HG03095 (cell line): ENCODE results near the gene TC2N.
"Not testable (repeated sequence)": the region's sequence is repeated elsewhere in the genome, so short reads cannot be mapped to it uniquely, and the experiment has no call there.

Source experiments
- ATAC-seq: cut with Tn5 transposase; IDR thresholded peaks from one replicate; pipeline ENCODE4 v1.9.1; 2021; ENCODE audit warnings: moderate library complexity; ENCODE audit not compliant: unreplicated experiment

Gene TC2N

DNA sequence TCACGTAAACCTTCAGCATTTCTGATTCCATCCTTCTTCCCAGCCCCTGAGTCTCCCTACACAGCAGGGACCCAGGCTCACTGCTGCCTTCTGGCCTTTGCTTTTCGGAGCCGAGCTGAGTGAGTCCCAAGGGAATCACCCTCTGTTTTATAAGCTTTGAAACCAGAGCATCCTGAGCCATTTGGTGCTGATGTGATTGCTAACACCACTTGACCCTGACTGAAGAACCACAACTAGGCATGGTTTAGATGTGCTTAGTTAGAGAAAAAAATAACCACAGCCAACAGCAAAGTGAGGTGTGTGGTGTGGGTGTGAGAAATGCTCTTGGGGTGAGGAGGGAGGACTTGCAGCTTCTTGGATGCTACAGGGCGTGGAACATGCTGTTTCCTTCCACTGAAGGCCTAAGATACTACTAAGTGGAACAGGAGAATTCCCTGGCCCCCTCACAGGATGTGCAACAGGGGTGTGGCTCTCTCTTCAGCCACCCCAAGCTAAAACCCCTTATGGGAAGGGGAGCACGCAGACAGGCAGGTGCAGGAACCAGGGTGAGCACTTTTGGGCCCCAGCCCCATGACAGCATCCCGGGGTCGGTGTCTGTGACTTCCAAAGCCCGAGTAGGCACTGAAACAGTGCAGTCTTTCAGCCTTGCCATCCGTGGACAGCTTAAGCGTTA lies at the start of gene TC2N:
Gene TC2N, minus strand, starts transcription at position 221 of the 673 bp plus-strand sequence. CDS start 53,767 bp downstream, outside the sequence.
- no peak for ATAC-seq

- no peak for ATAC-seq
Observed at GRCh38 chr14:91912035-91912434, 44.7 kb upstream of the TC2N start.

DNA sequence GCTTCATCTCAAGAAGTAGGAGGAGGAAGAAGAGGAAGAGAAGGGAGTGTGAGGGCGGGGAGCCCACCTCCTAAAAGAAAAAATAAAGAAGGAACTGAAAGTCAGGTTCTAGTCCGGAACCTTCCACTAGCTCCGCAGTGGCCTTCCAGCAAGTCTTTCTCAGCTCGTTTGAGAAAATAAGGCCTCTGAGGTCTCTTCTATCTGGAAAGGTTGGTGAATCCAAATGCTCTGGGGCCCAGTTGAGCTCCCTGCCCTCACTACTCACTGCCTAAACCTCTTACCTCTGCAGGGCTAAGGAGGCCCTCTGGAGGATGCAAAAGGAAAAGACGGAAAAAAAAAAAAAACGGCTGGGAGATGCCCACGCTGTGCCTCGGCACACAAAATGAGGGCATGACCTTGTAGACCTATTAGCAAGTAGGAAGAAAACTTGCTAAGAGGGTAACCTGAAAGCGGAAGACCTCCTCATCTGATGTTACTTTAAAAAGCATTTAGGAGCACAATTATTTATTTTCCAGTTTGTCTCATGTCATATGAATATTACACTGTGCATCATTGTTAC lies 44.2 kb upstream of the TC2N start:
- no peak for ATAC-seq

DNA sequence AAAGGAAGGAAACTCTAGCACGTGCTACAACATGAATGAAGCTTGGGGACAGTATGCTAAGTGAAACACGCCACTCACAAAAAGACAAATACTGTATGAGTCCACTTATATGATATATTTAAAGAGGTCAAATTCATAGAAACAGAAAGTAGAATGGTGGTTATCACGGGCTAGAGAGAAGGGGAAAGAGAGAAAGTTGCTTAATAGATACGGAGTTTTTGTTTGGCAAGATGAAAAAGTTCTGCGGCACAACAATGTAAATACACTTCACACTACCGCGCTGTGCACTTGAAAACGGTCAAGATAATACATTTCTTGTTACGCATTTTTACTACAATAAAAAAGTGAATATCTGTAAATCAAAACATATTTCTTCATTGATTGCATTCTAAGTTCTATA lies 42.9 kb upstream of the TC2N start:
- no peak for ATAC-seq

GRCh38 chr14:91906374-91906773 lies 39.0 kb upstream of the TC2N start:
- no peak for ATAC-seq

DNA sequence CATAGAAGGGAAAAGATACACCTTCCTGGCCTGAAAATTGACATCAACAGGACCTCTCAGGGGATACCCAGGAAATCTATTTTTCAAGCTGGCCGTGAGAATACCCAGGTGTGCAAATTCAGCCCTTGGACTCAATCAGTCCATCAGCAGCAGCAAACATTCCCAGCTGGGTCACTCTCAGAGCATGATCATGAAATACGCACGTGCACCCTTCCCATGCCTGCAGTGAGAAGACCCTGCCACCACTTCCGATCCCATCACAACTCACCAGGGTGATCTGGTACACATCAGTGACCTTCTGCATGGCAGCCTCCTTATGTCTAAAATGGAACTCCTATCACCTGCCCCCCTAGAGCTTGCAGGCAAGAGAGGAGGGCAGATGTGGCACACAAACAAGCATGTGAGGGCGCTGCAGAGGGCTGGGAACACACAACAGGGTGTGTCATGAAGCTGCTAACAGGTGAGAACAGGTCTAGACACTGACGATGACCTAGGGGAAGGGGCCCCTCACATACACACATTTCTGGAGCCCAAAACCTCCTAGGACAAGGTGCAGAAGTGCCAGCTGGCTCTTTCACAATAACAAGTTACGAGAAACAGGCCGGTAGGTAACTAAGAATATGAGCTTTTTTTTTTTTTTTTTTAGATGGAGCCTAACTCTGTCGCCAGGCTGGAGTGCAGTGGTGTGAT lies 37.8 kb upstream of the TC2N start:
- no peak for ATAC-seq

GRCh38 chr14:91904483-91904882 lies 37.1 kb upstream of the TC2N start:
- no peak for ATAC-seq

- no peak for ATAC-seq
Observed at GRCh38 chr14:91903070-91903469, 35.7 kb upstream of the TC2N start.

- no peak for ATAC-seq
Observed at GRCh38 chr14:91902336-91902735, 35.0 kb upstream of the TC2N start.

DNA sequence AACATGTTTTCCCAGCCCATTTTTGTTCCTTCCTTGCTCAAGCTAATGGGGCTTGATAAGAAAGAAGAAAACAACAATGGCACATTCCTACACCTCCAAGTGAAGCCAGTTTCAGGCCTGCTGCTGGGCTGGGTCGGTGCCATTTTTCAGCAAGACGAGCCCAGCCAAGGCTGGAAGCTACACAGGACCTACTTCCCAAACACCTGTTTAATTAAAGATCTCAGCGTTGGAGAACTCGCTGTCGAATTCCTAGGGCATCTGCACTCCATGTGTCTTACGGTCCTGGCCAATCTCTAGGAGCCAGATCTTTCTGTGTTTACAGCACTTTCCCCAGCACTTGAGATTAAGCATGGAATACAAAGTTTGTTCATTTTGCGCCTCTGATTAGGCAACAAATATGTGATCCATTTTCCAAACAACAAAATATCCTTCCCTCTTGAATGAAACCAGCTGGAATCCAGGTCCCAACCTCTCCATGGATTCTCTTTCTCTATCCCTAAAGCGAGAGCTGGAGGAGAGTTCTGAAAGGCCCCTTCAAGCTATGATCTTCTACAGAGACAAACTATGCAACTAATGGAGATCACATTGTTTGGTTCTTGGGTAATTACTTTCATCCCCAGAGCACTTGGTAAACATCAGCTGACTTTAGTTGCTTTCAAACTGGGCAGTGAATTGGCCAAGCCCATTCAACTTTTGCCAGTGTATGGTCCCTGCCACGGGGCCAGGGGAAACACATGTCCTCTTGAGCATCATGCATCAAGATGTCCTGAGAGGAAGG lies 34.3 kb upstream of the TC2N start:
- ATAC-seq, result no peak

DNA sequence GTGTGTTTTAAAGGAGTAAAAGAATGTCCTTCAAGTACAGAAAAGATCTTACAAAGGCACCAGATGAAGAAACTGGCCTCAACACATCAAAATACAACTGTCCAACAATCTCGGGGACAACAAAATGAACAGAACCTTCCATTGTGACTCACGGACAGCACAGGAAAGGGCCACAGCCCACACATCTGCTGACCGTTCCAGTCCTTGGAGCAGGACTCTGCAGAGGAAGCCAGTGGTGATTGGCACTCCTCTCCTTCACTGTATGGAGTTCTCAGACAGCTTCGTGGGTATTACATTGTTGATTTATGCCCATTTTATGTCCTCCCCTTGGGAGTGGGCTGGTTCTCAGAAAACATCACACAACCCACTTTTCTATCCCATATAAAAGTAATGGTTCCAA lies 32.5 kb upstream of the TC2N start:
- ATAC-seq, result no peak

- ATAC-seq, result no peak
Observed at GRCh38 chr14:91899213-91899612, 31.9 kb upstream of the TC2N start.

GRCh38 chr14:91898372-91898771 lies 31.0 kb upstream of the TC2N start:
- no peak for ATAC-seq

GRCh38 chr14:91897716-91898115 lies 30.4 kb upstream of the TC2N start:
- ATAC-seq, result not testable (repeated sequence)

DNA sequence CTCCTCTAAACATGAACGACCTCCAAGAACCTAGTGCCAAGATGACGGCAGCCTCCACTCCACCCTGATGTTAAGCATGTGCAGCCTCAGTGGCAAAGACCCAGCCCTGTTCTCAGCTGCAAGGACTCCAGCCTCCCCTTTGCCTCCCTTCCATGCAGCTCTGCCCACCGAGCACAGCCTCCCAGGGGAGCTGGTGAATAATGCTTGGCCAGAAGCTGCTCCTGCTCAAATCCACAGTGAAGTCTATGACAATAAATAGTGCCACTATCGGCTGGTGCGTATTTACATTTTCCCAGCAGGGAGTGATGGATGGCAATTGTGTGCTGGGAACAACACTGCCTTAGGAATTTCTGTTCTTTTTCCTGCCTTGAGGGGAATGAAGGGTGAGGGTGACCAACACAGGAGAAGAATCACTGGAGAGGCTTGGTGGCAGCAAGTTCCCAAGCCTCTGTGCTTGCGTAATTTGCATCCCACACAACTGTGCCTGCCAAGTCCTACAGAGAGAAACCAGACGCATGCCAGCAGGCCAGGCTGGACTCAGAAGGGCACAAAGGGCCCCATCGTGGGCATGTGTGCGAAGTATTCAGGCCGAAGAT lies 29.9 kb upstream of the TC2N start:
- ATAC-seq, result no peak

- ATAC-seq, result no peak
Observed at GRCh38 chr14:91896419-91896818, 29.1 kb upstream of the TC2N start.

DNA sequence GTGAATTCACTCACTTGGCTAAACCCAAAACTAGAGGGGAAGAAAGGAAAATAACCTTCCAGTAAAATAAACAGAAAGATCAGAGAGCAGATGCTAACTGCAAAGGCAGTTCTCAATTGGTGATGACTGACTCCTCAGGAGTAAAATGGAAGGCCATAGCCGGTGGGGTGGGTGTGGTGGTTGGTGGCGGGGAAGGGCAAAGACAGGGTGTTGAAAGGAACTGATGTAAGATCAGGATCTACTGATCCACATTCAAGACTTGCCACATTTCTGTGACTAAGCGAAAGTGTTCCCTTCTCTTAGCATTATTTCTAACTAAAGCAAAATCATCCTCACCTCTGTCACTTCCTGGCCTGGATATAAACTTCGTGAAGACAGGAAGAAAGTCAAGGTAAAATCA lies 26.3 kb upstream of the TC2N start:
- ATAC-seq, result no peak

DNA sequence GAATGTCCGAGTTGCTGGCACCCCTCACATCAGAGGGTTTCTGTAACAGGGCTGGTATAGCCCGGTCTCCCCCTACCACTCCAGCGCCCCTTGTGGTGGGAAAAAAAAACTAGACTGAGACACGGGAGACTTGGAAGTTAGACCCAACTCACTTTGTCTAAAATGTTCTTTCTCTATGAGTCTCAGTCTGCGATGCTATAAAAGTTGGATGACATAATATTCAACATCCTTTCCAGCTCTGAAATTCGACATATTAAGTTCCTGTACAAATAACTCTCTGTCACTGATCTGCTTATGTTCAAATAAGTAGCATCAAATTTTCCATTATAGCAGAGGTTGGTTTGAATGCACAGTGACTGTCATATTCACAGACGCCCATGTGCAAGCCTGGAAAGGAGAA lies 25.7 kb upstream of the TC2N start:
- no peak for ATAC-seq

- no peak for ATAC-seq
Observed at GRCh38 chr14:91891721-91892220, 24.4 kb upstream of the TC2N start.

- ATAC-seq, result no peak
Observed at GRCh38 chr14:91891101-91891500, 23.8 kb upstream of the TC2N start.

DNA sequence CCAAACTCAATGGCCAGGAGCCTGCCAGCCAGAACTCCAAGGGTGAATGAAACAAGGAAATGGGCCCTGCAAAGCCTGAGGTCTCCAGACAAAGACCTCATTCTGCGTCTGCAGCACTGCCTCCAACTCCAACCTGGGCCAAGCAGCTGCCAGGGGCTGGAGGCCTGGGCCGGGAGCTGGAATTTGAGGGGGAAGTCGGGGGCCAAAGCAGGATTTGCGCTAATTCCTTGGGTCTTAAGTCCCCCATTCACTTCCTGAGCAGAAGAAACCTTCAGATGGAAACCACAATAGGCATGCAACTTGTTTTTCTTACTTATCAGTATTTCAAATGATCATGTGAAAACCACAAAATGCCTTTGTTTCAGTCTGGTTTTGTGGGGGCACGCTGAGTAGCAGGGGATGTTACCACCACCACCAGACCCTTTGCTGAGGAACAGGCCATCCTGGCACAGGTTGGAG lies 23.0 kb upstream of the TC2N start:
- no peak for ATAC-seq
